Fibroblast of villous mesenchyme (primary cell): ENCODE results near the gene COL7A1. TPM values are rescaled to one million over a fixed set of nuclear protein-coding genes. Genes with fewer than 3 reads are reported as not detected.
"Not testable (repeated sequence)": the region's sequence is repeated elsewhere in the genome, so short reads cannot be mapped to it uniquely, and the experiment has no call there.

Experiments used
- DNase-seq: peaks from one replicate; pipeline ENCODE4 v3.0.0-alpha.2; 2010; ENCODE audit warnings: low read depth
- H3K4me3 ChIP-seq: 2 replicates; pipeline ENCODE4 v1.5.1; 2011; ENCODE audit warnings: low read depth, mild to moderate bottlenecking, low read length
- total RNA-seq: library from RNA; depleted of rRNA; stranded (reverse); fragments of >200 nt; gene quantifications from 2 replicates; pipeline ENCODE4 v1.2.3, GENCODE V29; 2012
- TF ChIP-seq, protein P1 (sequence below): IDR thresholded peaks from 2 replicates; pipeline ENCODE4 v1.5.1; 2012; ENCODE audit warnings: low read depth, mild to moderate bottlenecking, low read length; ENCODE audit not compliant: insufficient read depth

The COL7A1 gene
- total RNA-seq, 1 donor: 79.0 TPM

GRCh38 chr3:48532977-48533337 lies 62.2 kb downstream of the COL7A1 start:
- H3K4me3 ChIP-seq: no peak overlapping the region
- TF ChIP-seq, protein P1, sequence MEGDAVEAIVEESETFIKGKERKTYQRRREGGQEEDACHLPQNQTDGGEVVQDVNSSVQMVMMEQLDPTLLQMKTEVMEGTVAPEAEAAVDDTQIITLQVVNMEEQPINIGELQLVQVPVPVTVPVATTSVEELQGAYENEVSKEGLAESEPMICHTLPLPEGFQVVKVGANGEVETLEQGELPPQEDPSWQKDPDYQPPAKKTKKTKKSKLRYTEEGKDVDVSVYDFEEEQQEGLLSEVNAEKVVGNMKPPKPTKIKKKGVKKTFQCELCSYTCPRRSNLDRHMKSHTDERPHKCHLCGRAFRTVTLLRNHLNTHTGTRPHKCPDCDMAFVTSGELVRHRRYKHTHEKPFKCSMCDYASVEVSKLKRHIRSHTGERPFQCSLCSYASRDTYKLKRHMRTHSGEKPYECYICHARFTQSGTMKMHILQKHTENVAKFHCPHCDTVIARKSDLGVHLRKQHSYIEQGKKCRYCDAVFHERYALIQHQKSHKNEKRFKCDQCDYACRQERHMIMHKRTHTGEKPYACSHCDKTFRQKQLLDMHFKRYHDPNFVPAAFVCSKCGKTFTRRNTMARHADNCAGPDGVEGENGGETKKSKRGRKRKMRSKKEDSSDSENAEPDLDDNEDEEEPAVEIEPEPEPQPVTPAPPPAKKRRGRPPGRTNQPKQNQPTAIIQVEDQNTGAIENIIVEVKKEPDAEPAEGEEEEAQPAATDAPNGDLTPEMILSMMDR: no peak
- no peak for DNase-seq

DNA sequence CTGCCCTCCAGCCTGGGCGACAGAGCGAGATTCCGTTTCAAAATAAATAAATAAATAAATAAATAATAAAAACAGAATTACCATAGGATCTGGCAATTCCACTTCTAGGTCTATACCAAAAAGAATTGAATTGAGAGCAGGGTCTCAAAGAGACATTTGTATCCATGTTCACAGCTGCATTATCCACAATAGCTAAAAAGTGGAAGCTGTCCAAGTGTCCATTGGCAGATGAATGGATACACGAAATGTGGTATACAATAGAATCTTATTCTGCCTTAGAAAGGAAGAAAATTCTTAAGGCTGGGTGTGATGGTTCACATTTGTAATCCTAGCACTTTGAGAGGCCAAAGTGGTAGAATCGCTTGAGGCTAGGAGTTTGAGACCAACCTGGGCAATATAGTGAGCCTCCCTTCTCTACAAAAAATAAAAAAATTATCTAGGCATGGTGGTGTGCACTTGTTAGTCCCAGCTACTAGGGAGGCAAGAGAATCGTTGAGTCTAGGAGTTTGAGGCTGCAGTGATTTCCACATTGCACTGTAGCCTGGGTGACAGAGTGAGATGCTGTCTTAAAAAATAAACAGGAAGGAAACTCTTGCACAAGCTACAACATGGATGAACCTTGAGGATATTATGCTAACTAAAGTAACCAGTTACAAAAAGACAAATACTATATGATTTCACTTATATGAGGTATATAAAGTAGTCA lies 62.7 kb downstream of the COL7A1 start:
- TF ChIP-seq, protein P1: no peak
- DNase-seq: peak; percentile 14
- no peak overlapping the region for H3K4me3 ChIP-seq

GRCh38 chr3:48530701-48531100 lies 64.4 kb downstream of the COL7A1 start:
- not testable (repeated sequence) for H3K4me3 ChIP-seq, DNase-seq

DNA sequence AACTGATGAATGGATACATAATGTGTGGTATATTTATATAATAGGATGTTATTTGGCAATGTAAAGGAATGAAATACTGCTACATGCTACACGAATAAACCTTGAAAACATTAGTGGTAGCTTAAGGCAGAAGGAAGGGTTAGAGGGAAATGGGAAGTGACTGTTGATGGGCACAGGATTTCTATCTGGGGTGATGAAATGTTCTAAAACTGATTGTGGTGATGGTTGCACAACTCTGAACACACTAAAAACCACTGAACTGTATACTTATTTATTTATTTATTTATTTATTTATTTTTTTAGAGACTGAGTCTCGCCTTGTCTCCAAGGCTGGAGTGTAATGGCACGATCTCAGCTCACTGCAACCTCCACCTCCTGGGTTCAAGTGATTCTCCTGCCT lies 66.4 kb downstream of the COL7A1 start:
- H3K4me3 ChIP-seq: no peak overlapping the region
- peak; percentile 49 for DNase-seq
- TF ChIP-seq, protein P1: no peak

DNA sequence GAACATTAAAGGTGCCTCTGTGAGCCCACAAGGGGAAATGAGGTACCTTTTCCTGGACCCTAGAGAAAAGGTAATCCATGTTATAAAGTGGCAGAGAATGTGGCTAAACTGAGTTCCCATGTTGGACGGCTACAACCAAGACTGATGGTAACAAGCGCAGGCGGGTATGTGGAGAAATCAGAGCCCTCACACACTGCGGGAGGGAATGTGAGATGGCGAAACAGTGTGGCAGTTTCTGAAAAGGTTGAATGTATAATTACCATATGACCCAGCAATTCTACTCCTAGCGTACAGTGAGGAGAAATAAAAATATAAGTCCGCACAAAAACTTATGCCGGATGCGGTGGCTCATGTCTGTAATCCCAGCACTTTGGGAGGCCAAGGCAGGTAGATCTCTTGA lies 67.1 kb downstream of the COL7A1 start:
- no peak overlapping the region for H3K4me3 ChIP-seq
- DNase-seq: no peak
- TF ChIP-seq, protein P1: no peak

DNA sequence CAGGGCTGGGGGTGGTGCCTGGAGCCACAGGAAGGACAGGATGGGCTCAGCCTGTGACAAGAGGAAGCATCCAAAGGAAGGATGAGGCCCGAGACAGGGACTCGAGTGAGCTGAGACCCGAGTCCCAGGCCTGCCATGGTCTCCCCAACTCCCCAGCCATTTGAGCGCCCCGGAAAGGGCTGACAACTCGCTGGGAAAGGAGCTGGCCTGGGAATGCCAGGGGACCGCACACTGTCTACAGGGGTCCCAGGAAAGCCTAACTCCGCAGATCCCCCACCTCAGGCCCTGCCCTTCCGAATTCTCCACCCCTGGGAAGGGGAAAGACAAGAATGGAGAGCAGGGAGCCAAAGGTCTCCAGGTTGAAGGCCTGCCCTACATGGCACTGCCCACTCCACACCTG lies 70.2 kb downstream of the COL7A1 start:
- no peak for DNase-seq
- TF ChIP-seq, protein P1: no peak
- H3K4me3 ChIP-seq: no peak overlapping the region

GRCh38 chr3:48521635-48522034 lies 73.5 kb downstream of the COL7A1 start:
- no peak overlapping the region for H3K4me3 ChIP-seq
- no peak for DNase-seq
- TF ChIP-seq, protein P1: no peak
